Activated T-helper 9 cell treated with anti-CD3 and anti-CD28 coated beads, Interleukin-2, amount 50 U/mL, for 16 hours (primary cell): ENCODE data around the gene KRTAP10-3.
"Not testable (repeated sequence)": the region's sequence is repeated elsewhere in the genome, so short reads cannot be mapped to it uniquely, and the experiment has no call there.

Experiments
- DNase-seq: peaks from one replicate; pipeline ENCODE4 v3.0.0-alpha.2; 2020; ENCODE audit warnings: low read depth

Gene KRTAP10-3

DNA sequence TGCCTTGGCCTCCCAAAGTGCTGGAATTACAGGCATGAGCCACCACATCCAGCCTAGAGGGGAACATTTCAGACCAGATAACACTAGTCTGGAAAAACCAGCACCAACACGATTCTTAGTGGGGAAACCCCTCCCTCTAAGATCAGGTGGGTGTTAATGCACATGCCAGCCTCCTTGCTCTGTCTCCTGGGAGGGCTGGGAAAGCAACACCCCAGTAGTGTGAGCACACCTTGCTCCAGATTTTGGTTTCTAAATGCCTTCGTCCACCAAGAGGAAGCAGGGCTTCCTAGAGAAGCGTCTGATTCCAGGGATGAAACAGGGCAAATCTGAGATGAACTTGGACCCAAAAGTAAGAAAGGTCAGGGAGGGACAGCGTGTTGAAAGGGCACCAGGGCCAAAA is 12.7 kb upstream of the KRTAP10-3 start:
- no peak for DNase-seq

DNA sequence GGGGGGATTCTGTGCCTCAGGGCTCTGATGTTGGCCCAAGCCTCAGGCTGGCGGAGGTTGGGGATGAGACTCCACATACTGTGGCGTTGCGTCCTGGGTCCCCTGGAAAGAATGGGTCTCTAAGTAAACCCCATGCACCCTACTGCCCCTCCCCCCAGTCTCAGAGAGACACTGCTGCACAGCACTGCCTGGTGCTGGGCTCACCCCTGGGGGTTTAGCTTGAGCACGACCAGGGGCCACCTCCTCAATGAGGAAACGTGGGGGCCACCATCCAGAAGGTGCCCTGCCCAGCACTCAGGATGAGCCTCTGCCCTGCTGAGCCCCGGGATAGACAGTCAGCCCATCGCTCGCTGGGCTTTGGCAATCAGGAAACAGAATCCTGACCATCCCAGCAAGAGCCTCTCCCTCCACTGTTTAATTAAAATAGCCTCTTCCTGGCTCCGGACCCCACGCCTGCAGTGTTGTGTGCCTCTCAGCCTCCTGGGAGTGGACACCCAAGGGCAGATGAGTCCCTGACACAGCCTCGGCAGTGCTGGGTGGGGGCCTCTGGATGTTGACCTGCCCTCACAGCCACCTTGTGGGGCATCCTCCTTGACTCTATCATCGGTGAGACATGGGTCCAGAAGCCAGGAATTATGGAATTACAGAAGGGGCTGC is 11.4 kb upstream of the KRTAP10-3 start:
- DNase-seq, result no peak

DNA sequence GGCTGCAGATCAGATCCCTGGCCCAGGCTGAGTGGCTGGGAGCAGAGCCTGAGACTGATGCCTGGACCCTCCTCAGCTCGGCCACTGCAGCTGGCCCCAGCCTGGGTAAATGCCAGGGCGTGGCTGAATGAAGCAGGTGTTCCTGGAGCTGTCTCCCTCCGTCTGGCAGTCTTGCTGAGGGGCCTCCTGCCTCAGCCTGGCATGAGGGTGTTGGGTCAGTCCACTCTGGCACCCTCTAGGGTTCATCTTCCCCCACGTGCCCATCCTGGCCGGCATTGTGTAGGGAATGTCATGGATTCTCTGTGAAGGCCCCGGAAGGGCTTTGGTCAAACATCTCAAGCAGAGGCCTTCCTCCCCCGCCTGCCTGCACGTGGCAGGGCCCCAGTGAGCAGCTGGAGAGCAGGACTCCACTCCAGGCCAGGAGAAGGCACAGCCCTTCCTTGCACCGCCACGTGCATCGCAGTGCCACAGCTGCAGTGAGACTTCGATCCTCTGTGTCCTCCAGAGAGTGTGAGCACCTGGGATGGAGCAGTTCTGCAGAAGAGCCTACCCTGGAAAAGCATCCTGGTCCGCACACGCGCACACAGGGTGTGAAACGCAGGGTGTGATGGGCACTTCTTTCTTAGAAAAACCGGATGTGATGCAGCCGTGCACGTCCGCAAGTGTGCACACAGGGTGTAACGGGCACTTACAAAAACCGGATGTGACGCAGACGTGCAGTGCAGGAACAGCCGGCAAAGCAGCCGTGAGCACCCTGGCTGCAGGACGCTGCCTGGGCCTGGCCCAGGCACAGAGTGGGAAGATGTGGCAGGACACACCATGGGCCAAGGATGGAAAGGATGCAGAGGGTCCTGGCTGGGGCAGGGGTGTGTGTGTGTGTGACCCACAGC is 10.3 kb upstream of the KRTAP10-3 start:
- DNase-seq, result no peak

DNA sequence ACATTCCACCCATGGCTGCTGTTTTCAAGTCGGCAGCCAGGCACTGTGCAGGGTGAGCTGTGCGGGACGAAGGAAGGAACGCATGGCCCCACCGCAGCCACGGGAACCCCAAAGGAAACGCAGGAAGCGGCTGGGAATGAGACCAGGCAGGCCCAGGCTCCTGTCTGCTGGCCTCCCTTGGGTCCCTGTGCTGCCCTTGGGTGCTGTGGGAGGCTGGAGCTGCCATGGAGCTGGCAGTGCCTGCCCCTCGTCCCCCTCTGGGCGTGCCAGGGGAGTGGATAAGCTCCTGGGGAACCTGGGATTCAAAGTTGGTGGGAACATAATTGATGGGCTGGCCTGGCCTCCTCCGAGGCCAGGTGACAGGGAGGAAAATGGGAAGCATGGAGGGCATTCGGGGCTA is 9.7 kb upstream of the KRTAP10-3 start:
- no peak for DNase-seq

DNA sequence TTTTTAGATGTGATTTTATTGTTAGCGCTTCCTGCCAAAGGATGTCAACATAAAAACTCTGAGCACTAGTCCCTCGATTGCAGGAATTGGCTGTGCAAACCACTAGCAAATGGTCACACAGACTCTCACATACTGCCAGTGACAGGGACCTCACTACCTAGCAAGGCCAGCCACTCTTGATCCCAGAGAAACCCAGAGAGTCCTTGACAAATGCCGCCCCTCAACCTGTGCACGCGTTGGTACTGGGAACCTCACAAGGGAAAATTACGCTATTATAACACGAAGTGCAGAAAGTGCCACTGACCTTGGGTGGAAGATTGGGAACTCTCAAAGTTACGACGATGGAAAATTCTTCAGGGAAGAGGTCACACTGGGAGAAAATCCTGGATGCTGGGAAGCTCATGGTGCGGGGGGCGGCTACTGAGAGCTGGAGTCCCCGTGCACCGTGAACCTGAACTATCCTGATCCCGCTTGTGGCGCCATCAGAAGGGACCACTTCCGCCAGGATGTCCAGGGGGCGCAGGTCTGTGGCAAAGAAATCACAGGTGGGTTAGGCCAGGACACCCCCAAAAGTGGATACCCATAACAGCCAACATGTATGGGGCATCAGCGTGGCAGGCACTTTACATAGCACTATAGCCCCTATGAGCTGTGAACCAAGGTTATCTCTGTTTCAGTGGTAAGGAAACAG is 9.0 kb upstream of the KRTAP10-3 start:
- DNase-seq, result no peak

DNA sequence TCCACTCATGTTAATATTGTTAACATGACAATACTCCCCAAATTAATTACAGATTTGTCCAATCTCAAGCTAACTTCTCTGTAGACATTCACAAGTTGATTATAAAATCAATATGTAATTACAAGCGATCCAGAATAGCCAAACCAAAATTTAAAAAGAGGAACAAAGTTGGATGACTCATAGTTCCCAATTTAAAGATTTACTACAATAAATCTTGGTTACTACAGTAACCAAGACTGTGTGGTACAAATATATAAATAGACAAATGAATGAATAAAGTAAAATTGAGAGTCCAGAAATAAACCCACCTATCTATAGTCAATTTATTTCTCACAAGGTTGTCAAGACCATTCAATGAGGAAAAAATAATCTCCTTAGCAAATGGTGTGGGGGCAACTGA is 7.8 kb upstream of the KRTAP10-3 start:
- no peak for DNase-seq

DNA sequence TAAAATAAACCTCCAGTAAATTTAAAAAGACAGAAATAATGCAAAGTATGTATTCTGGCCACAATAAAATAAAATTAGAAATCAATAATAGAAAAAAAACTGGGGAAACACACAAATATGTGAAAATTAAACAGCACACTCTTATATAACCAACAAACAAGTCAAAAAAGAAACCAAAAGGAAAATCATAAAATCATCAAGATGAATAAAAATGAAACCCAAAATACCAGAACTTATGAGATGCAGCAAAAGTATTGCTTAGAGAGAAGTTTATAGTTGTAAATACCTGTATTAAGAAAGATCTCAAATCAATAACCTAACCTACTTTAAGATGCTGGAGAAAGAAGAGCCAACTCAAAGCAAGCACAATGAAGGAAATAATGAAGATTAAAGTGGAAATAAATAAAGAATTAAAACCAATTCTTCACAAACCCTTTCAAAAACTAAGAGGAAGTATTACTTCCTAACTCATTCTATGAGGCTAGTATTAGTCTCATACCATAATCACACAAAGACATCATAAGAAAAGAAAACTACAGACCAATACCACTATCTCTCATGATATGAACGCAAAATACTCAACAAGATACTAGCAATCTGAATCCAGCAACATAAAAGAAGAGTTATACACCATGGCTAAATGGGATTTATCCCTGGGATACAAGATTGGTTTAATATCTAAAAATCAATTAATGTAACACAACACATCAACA is 6.4 kb upstream of the KRTAP10-3 start:
- no peak for DNase-seq

DNA sequence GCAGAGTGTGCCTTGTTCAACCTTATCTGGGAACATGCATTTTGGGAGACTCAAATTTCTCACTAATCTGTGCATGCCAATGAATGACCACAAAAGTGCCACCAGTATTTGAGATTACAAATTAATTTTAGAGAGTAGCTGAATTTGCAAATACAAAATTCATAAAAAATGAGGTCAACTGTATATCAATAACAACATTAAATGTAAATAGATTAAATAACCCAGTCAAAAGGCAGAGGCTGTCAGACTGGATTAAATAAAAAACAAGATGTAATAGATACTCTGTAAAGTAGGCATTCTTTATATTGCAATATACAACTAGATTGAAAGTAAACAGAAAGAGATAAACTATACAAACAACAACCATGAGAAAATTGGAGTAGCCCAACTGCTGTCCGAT is 5.5 kb upstream of the KRTAP10-3 start:
- DNase-seq, result no peak

DNA sequence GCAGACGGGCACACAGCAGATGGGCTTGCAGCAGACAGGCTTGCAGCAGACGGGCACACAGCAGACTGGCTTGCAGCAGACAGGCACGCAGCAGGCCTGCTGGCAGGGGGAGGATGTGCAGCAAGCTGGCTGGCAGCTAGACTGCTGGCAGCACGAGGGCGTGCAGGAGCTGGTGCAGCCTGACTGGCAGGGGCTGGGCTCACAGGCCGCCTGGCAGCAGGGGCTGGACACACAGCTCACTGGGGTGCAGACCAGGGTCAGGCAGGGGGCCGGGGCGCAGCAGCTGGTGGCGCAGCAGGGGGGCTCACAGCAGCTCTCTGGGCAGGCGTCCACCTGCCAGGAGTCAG is 293 bp downstream of the KRTAP10-3 start:
- DNase-seq, result not testable (repeated sequence)

DNA sequence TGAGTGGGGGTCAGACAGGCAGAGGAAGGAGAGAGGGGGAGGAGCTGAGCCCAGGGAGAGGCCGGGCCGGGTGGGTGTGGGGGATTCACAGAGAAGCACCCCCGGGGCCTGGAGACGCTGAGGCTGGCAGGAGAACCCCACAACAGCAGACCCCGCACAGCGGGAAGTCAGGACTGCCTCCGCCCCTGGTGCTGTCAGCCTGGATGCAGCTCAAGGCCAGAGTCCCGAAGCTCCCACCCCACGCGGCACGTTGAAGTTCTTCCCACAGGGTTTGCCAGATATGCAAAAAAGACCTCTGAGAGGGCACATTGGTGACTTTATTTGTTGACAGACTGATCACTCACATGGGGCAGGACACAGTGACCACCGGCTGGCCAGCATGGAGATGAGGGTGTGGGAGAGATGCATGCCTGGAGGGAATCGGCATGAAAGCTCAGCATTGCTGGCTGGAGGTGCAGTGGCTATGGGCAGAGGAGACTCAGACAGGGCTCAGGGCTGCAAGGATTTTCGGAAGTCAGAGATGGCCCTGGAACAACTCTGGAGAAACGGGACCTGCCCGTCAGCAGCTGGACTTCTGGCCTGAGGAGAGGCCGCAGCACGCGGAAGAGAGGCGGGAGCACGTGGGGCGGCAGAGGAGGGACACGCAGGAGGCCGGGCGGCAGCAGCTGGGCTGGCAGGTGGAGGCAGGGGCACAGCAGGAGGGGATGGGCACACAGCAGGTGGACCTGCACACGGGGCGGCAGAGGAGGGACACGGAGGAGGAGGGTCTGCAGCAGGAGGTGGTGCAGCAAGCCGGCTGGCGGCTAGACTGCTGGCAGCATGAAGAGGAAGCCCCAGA is 885 bp downstream of the KRTAP10-3 start:
- DNase-seq, result no peak

DNA sequence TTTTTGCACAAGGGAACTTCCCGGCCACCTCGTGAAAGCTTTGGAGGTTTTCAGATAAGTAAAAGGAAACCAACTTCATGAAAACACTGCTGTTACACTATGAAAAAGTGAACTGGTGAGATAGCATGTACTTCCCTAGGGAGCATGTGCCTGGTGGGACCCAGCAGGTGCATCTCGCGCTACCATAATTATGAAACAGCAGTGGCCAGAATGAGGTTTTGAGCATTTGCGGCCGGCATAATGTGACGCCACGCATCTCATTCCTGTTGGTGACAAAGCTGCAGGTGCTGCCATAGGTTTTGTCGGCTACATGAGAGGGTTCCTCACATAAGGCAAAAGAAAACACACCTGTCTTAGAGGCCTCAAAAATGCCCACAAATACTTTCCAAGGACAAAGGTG is 1.7 kb downstream of the KRTAP10-3 start:
- no peak for DNase-seq

DNA sequence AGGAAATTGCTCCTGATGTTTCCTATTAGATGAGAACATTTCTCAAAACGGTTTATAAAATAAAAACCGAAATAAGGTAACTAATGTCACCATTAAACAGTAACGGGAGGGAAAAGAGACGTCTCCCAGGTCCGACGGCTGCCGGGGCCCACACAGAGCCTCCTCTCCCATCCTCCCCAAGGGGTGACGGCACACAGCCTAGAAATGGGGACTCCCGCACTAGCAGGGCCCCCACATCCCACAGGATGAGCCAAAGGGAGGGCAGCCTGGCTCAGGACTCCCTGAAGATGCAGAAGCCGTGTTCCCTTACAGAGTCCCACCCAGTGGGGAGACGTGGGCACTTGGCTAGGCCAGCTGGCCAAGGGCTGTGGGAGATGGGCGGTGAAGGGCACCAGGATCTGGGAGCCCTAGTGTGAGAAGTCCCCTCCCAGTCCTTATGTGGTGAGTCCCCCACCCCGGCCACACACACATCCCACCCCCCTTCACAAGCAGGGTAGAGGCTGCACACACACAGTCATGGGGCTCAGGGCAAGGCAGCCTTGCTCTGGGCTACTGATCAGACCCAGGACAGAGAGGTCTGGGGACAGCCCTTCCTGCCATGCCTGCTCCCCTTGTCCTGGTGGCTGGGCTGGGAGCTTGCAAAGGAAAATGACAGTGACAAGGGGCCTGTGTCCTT is 3.3 kb downstream of the KRTAP10-3 start:
- DNase-seq, result no peak

DNA sequence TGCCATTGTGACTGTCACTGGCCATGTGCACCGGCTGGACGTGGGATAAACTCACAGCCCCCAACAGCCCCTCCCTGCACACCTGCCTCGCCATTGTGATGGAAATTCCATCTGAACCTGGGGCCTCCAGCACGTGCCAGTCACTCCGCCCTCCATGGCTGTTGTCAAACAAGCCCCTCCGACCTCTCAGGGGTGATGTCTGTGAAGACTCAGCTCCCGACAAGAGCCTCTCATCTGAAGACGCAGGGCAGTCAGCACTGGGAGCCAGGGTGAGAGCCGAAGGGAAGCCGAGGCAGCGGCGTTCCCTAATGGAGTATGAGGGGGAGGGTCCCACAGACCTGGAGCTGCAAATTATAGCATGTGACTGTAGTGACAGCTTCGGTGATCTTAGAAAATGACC is 5.9 kb downstream of the KRTAP10-3 start:
- DNase-seq, result no peak

DNA sequence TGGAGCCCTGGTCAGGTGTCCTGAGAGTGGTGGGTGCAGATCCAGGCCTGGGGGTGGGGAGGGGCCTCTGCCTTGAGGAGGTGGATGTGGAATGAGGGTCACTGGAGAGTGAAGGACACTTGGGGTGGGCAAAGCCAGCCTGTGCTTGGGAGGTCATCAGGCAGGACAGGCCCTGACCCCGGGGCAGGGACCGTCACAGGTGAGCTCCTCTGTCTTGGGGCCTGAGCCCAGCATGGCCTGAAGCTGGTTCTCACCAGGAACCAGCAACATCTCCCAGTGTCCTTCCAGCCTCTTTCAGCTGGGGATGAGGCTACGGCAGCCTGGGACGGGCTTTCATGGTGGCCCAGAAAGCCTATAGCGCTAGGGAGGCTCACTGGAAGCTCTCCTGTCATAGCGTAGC is 6.5 kb downstream of the KRTAP10-3 start:
- no peak for DNase-seq

DNA sequence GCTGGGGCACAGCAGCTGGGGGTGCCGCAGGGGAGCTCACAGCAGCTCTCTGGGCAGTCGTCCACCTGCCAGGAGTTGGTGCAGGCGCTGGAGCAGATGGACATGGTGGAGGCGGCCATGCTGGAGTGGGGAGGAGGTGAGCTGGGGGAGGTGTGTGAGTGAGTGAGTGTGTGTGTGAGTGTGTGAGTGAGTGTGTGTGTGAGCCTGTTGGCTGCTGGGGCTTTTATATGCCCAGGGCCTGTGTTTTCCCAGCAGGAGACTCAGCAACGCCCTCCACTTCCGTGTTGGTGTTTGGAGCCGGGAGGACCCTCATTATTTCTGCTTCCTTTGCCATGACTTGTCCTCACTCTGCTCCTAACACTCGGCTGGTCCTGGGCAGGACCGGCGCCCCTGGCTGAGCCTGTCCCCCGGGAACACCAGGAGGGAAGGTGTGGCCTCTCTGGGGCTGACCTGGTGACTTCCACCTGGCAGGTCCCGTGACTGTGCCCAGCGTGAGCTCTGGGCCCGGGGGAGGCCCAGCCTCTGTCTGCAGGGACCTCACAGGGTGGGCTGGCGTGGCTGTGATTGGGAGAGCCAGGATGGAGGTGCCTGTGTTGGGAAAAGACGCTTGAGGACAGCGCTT is 7.1 kb downstream of the KRTAP10-3 start, which contains the start of gene KRTAP10-2:
TSS of gene KRTAP10-2 (minus strand) at position 166 of the 622 bp plus-strand sequence. CDS start at position 119, 47 bp downstream.
- no peak for DNase-seq

DNA sequence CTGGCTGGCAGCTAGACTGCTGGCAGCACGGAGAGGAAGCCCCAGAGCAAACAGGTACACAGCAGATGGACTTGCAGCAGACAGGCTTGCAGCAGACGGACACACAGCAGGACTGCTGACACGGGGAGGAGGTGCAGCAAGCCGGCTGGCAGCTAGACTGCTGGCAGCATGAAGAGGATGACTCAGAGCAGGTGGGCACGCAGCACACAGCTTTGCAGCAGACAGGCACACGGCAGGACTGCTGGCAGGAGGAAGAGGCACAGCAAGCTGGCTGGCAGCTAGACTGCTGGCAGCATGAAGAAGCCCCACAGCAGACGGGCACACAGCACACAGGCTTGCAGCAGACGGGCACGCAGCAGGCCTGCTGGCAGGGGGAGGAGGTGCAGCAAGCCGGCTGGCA is 7.8 kb downstream of the KRTAP10-3 start:
- DNase-seq, result no peak

DNA sequence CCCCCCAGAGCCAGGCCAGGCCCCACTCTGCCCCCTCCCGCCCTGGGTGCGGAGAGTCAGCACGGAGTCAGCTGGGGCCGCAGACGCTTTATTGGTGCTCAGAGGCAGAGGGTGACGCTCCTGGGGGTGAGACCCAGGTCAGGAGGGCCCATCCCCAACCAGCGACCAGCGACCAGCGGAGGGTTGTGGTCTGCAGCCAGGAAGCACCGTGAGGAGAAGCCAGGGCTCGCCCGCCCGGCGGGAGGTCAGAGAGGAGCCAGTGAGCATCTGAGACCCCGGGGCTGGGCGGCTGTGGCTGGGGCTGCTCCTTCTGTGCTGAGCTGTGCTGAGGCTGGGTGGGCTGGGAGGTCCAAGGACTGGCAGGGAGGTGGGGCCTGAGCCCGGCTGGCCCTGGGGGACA is 8.3 kb downstream of the KRTAP10-3 start:
- DNase-seq, result not testable (repeated sequence)

DNA sequence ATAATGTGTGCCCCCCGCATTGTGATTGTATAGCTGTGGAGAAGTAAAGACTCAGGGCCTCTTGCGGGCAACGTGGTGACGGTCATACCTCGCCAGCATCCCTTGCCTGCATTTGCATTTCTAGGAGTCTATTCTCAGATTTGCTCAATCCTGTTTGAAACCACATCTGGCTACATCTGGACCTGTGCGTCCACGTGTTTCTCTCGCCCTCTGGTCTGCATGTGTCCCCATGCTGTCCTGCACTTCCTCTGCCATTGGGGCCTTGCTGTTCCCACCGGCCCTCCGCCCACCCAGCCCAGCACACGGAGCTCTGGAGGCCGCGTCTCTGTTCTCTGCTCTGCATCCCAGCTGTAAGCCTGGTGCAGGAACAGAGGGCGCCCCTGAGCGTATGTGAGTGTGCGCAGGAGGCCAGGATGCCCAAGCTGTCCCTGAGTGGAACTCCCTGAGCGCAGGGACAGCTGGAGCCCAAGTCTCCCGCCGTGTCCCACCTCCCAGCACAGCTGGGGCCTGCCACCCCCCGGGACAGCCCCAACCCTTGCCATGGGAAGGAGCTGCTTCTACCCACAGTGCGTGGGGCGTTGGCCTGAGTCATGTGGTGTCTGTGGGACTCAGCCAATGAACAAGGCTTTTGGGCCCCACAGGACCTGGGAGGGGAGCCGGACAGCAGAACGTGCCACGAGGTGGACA is 8.9 kb downstream of the KRTAP10-3 start:
- DNase-seq, result no peak

DNA sequence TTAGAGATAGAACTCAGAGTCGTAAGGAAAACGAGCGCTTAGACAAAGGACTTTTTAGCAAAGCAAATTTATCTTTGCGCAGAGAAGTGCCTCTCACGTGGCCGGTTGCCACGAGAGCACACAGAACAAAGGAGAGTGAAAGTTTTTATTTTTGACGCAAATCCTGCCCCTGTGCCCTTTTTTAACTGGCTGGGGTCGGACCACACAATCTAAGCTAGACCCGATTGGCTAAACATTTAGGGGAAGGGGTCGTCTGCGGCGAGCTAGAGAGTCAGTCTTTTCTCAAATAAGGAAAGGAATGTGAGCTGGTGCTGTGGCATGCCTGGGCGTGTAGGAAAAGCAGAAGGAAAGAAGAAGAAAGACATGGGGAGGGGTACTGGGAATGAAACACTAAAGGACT is 9.7 kb downstream of the KRTAP10-3 start:
- no peak for DNase-seq

DNA sequence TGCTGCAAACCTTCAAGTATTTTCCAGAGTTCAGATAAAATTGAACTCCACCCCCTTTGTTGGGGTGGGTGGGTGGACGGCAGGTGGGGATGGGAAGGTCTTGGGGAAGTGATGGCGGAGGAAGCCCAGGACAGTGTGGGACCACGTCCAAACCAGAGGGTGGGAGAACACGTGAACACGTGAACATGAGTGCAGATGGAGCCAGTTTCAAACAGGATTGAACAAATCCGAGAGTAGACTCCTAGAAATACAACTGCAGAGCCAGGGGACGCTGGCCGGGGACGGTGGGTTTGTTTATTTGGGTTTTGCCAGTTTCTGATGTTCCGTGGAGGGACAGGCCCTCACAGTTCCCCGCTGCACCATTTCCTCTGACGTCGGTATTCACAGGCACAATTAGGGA is 10.2 kb downstream of the KRTAP10-3 start:
- DNase-seq, result no peak
